Endothelial cell of umbilical vein (primary cell): ENCODE data around the gene SP9. TPM values are rescaled to one million over a fixed set of nuclear protein-coding genes. Genes with fewer than 3 reads are reported as not detected.

Experiments
- BruUV-seq: library from RNA; stranded (reverse); fragments of 400-500 nt; replicated peaks from 2 replicates; lab custom pipeline; 2021; lab: Mats Ljungman, UMichigan
- CTCF ChIA-PET: fragments of 300-600, 350-600 bp; sonication (Branson Sonifier 250); formaldehyde crosslinking; loops from one replicate; lab custom pipeline; 2021; ENCODE audit warnings: antibody characterized with exemption, inconsistent platforms; lab: Charles Lee
- POLR2A ChIA-PET: fragments of 300-600, 350-600 bp; sonication (Branson Sonifier 250); formaldehyde crosslinking; loops from one replicate; lab custom pipeline; 2021; ENCODE audit warnings: antibody characterized with exemption, inconsistent platforms; lab: Charles Lee
- DNase-seq: peaks from one replicate; pipeline ENCODE4 v3.0.0-alpha.2; 2011; ENCODE audit warnings: low read depth, low spot score
- FAIRE-seq: peaks from 2 replicates; lab custom pipeline; 2011; peaks lifted over from hg19 to GRCh38; lab: Jason Lieb, UNC
- H2AFZ ChIP-seq: 2 replicates; pipeline ENCODE4 v1.6.0; 2012; ENCODE audit warnings: low read depth, low read length, control low read depth, inconsistent platforms
- H3K27ac ChIP-seq: 2 replicates; pipeline ENCODE4 v1.5.1; 2011; ENCODE audit warnings: low read depth, mild to moderate bottlenecking, control low read depth, low read length, moderate library complexity; ENCODE audit not compliant: insufficient read depth
- H3K27me3 ChIP-seq, 2 experiments: 2 replicates each; pipeline versions ENCODE4 v1.6.0 to v1.6.1; 2011; ENCODE audit warnings: low read length in 2 of 2, mixed read lengths in 1 of 2; ENCODE audit not compliant: control insufficient read depth in 2 of 2, insufficient read depth in 2 of 2
- H3K36me3 ChIP-seq, 2 experiments: 2 replicates in 1 of 2; 3 replicates in 1 of 2; pipeline ENCODE4 v1.5.1; 2011; ENCODE audit warnings: low read length in 2 of 2, mild to moderate bottlenecking in 1 of 2, moderate library complexity in 1 of 2; ENCODE audit not compliant: control insufficient read depth in 2 of 2, insufficient read depth in 2 of 2; ENCODE audit errors: extremely low read depth in 1 of 2
- H3K4me1 ChIP-seq: 3 replicates; pipeline ENCODE4 v1.5.1; 2011; ENCODE audit warnings: mild to moderate bottlenecking, low read length; ENCODE audit not compliant: control insufficient read depth, insufficient read depth; ENCODE audit errors: extremely low read depth
- H3K4me2 ChIP-seq: 2 replicates; pipeline ENCODE4 v1.6.1; 2011; ENCODE audit warnings: low read length, control low read depth, mixed read lengths; ENCODE audit not compliant: insufficient read depth
- H3K4me3 ChIP-seq, 3 experiments: fragments of 200-600 bp in 1 of 3; sonication (generic), shearing (Covaris generic) in 1 of 3; replicated peaks in 1 of 3; 2 replicates each; pipeline ENCODE4 v1.5.1; 2011 to 2016; ENCODE audit warnings: control low read depth in 3 of 3, low read length in 3 of 3, mild to moderate bottlenecking in 2 of 3, inconsistent platforms in 1 of 3, low read depth in 1 of 3, moderate library complexity in 1 of 3; ENCODE audit not compliant: insufficient read depth in 1 of 3
- H3K79me2 ChIP-seq: 2 replicates; pipeline ENCODE4 v1.6.0; 2012; ENCODE audit warnings: low read length, inconsistent platforms; ENCODE audit not compliant: control insufficient read depth, insufficient read depth
- H3K9ac ChIP-seq: replicated peaks from 2 replicates; pipeline ENCODE3; 2011; ENCODE audit warnings: low read length, control low read depth; ENCODE audit not compliant: insufficient read depth; ENCODE audit errors: extremely low read depth
- H3K9me1 ChIP-seq: replicated peaks from 3 replicates; pipeline ENCODE4 v1.6.0; 2011; ENCODE audit warnings: mild to moderate bottlenecking, low read length; ENCODE audit not compliant: control insufficient read depth, insufficient read depth; ENCODE audit errors: extremely low read depth
- H3K9me3 ChIP-seq: replicated peaks from 2 replicates; pipeline ENCODE4 v1.5.1; 2012; ENCODE audit warnings: low read length, inconsistent platforms; ENCODE audit not compliant: control insufficient read depth, insufficient read depth
- H4K20me1 ChIP-seq: replicated peaks from 2 replicates; pipeline ENCODE3; 2011; ENCODE audit warnings: mild to moderate bottlenecking, low read length; ENCODE audit not compliant: control insufficient read depth, insufficient read depth; ENCODE audit errors: extremely low read depth
- EZH2 ChIP-seq: IDR thresholded peaks from 2 replicates; pipeline ENCODE4 v1.6.1; 2012; ENCODE audit warnings: borderline replicate concordance, low read depth, mild to moderate bottlenecking, moderate library complexity, low read length, inconsistent platforms; ENCODE audit not compliant: severe bottlenecking
- GATA2 ChIP-seq: IDR thresholded peaks from 2 replicates; pipeline ENCODE4 v1.7.0; 2011; ENCODE audit warnings: low read depth, mild to moderate bottlenecking, moderate library complexity, mixed read lengths, low read length; ENCODE audit not compliant: insufficient read length, insufficient read depth
- MAX ChIP-seq: IDR thresholded peaks from 2 replicates; pipeline ENCODE4 v1.6.1; 2011; ENCODE audit not compliant: insufficient read depth, insufficient read length
- dilution Hi-C: fragments of 300-500 bp; cut with MboI; formaldehyde crosslinking; loops from one replicate; pipeline ENCODE4 v1.15.0; 2019; ENCODE audit warnings: low sequenced_read_pairs; ENCODE audit not compliant: extremely low pct_ligation_motif_present
- intact Hi-C: fragments of 100-400 bp; cut with micrococcal nuclease; formaldehyde crosslinking; loops from one replicate; pipeline ENCODE4 v1.10.0; 2022
- polyA plus RNA-seq, 4 experiments: library from polyadenylated mRNA; depleted of rRNA in 3 of 4; stranded (reverse) in 3 of 4; unstranded in 1 of 4; fragments of >200 nt; gene quantifications; 2 replicates each; pipeline versions ENCODE4 v1.2.1 to v1.2.3, GENCODE V29; 2011 to 2012; ENCODE audit warnings: missing spikeins in 1 of 4
- total RNA-seq: library from RNA; stranded (reverse); gene quantifications from 2 replicates; pipeline ENCODE4 v1.2.3, GENCODE V29; 2021
- TF ChIP-seq, protein P1 (sequence below), 2 donors: IDR thresholded peaks; 1 replicate in 1 of 2; 2 replicates in 1 of 2; pipeline ENCODE4 v1.5.1; 2011; ENCODE audit warnings: low read length in 2 of 2, mild to moderate bottlenecking in 2 of 2, moderate library complexity in 2 of 2, control low read depth in 1 of 2, inconsistent platforms in 1 of 2, low read depth in 1 of 2; ENCODE audit not compliant: insufficient read depth in 1 of 2; ENCODE audit errors: extremely low read depth in 1 of 2

SP9 gene
- total and polyA plus RNA-seq, 2 donors (not counting 3 experiments of a cell fraction or from before 2014, with no cell fraction given): not detected

GRCh38 chr2:174328114-174328960, 6.4 kb upstream of the SP9 start:
- Histone ChIP-seq H3K9me3 (no peaks in the 10 kb centered on the region), H3K27me3 (peaks cover 78 to 82% of the 10 kb centered on the region in 2 experiments), H4K20me1 (no peaks in the 10 kb centered on the region), H3K36me3 (no peaks in the 10 kb centered on the region), H3K79me2 (no peaks in the 10 kb centered on the region), H3K9ac (no peak overlapping the region), H2AFZ (no peak overlapping the region), H3K9me1 (no peaks in the 10 kb centered on the region), H3K4me3 (no peak overlapping the region), H3K27ac (no peak overlapping the region), H3K4me1 (peaks cover 8% of the 10 kb centered on the region), H3K4me2 (no peak overlapping the region)
- TF ChIP-seq EZH2: peak; percentile 76
- no peak for TF ChIP-seq GATA2
- no peak for TF ChIP-seq MAX
- intact Hi-C loops (no loop called here), dilution Hi-C loops (no loop called here)
- ChIA-PET POLR2A (no interaction called here), CTCF (interaction anchor here (1.4 kb wide), 1 partner anchor 13 kb away, joined by 8 read pairs; no protein-coding TSS in a partner anchor)
- FAIRE-seq (peak; percentile 31), DNase-seq (no peak)
- BruUV-seq: no TSS peak

GRCh38 chr2:174328961-174329715, 5.6 kb upstream of the SP9 start:
- no peak overlapping the region for H3K9ac ChIP-seq
- no peaks in the 10 kb centered on the region for H4K20me1 ChIP-seq
- no peaks in the 10 kb centered on the region for H3K9me3 ChIP-seq
- no peaks in the 10 kb centered on the region for H3K9me1 ChIP-seq
- peak; percentile 75 for TF ChIP-seq EZH2
- TF ChIP-seq, protein P1, sequence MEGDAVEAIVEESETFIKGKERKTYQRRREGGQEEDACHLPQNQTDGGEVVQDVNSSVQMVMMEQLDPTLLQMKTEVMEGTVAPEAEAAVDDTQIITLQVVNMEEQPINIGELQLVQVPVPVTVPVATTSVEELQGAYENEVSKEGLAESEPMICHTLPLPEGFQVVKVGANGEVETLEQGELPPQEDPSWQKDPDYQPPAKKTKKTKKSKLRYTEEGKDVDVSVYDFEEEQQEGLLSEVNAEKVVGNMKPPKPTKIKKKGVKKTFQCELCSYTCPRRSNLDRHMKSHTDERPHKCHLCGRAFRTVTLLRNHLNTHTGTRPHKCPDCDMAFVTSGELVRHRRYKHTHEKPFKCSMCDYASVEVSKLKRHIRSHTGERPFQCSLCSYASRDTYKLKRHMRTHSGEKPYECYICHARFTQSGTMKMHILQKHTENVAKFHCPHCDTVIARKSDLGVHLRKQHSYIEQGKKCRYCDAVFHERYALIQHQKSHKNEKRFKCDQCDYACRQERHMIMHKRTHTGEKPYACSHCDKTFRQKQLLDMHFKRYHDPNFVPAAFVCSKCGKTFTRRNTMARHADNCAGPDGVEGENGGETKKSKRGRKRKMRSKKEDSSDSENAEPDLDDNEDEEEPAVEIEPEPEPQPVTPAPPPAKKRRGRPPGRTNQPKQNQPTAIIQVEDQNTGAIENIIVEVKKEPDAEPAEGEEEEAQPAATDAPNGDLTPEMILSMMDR (IDR thresholded peaks at IDR 0.05; ENCODE audit: extremely low read depth in 1 of 2, insufficient read depth in 1 of 2, low read depth in 1 of 2, low read length in 2 of 2): no peak
- ChIA-PET POLR2A (no interaction called here), CTCF (interaction anchor here (1.4 kb wide), 1 partner anchor 12 kb away, joined by 8 read pairs; no protein-coding TSS in a partner anchor)
- no peak overlapping the region for H3K4me2 ChIP-seq
- dilution Hi-C loops (no loop called here), intact Hi-C loops (no loop called here)
- no peaks in the 10 kb centered on the region for H3K79me2 ChIP-seq
- peaks cover 13% of the 10 kb centered on the region for H3K4me1 ChIP-seq
- no peak for DNase-seq
- peaks cover 86 to 90% of the 10 kb centered on the region in 2 experiments for H3K27me3 ChIP-seq
- no peak overlapping the region for H3K4me3 ChIP-seq
- BruUV-seq: no TSS peak
- H2AFZ ChIP-seq: no peak overlapping the region
- FAIRE-seq: no peak
- no peak overlapping the region for H3K27ac ChIP-seq
- no peaks in the 10 kb centered on the region for H3K36me3 ChIP-seq
